ENCODE data around the gene SFMBT1.

GRCh38 chr3:53040351-53040820 is 5.5 kb downstream of the SFMBT1 start:
- TF ChIP-seq CTCF (conservative IDR thresholded peaks at IDR 0.05; ENCODE audit: low read depth, low read length) (no peak), MXI1 (IDR thresholded peaks at IDR 0.05; ENCODE audit: borderline replicate concordance, low read depth, low read length) (no peak), POLR2A (IDR thresholded peaks at IDR 0.05; ENCODE audit: low read depth, low read length) (no peak), MAFK (IDR thresholded peaks at IDR 0.05; ENCODE audit: low read depth, low read length) (no peak), RAD21 (IDR thresholded peaks at IDR 0.05; ENCODE audit: low read length) (no peak), SMC3 (IDR thresholded peaks at IDR 0.05; ENCODE audit: low read depth, low read length) (no peak), RCOR1 (IDR thresholded peaks at IDR 0.05; ENCODE audit: insufficient replicate concordance, low read length) (no peak), CHD1 (IDR thresholded peaks at IDR 0.05; ENCODE audit: low read depth, low read length) (no peak), CEBPB (IDR thresholded peaks at IDR 0.05; ENCODE audit: low read depth, low read length) (no peak), MAZ (IDR thresholded peaks at IDR 0.05; ENCODE audit: borderline replicate concordance, low read depth, low read length) (no peak), NFE2L2 (IDR thresholded peaks at IDR 0.05; ENCODE audit: low read depth, low read length) (no peak), FOS (IDR thresholded peaks at IDR 0.05; ENCODE audit: low read depth, low read length) (no peak)
- TF ChIP-seq, protein P1, sequence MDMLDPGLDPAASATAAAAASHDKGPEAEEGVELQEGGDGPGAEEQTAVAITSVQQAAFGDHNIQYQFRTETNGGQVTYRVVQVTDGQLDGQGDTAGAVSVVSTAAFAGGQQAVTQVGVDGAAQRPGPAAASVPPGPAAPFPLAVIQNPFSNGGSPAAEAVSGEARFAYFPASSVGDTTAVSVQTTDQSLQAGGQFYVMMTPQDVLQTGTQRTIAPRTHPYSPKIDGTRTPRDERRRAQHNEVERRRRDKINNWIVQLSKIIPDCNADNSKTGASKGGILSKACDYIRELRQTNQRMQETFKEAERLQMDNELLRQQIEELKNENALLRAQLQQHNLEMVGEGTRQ (IDR thresholded peaks at IDR 0.05; ENCODE audit: low read depth, low read length), result no peak

All from IMR-90 (cell line).